ENCODE data around the gene DLD. TPM values are rescaled to one million over a fixed set of nuclear protein-coding genes. Genes with fewer than 3 reads are reported as not detected.

DLD gene
- total and polyA plus RNA-seq, 2 of the 8 experiments (the other 6 are each of a cell fraction or from before 2014, with no cell fraction given) = 63.7 to 88.5 TPM

Other genes with a start within 250 kb of the DLD start
- gene SLC26A4, start 230.4 kb upstream of the DLD start, total RNA-seq (2021; fragmentation: NEBNext Ultra II Directional; extraction: Animal tissue kit (Norgen Biotek cat#: 25700)) = 0.35 TPM in 1 of 2 replicates, not detected in the other
- 0.11 TPM in 1 of 2 replicates, not detected in the other for gene SLC26A4, start 230.4 kb upstream of the DLD start, polyA plus RNA-seq (2011; rRNA removed)
- gene CBLL1, start 147.0 kb upstream of the DLD start, total RNA-seq (2021; fragmentation: NEBNext Ultra II Directional; extraction: Animal tissue kit (Norgen Biotek cat#: 25700)) = 31.9 and 34.0 TPM in 2 replicates
- 23.5 and 27.0 TPM in 2 replicates for gene CBLL1, start 147.0 kb upstream of the DLD start, polyA plus RNA-seq (2011; rRNA removed)
- gene SLC26A3, start 88.0 kb upstream of the DLD start, total RNA-seq (2021; fragmentation: NEBNext Ultra II Directional; extraction: Animal tissue kit (Norgen Biotek cat#: 25700)) = not detected in 2 replicates
- gene SLC26A3, start 88.0 kb upstream of the DLD start, polyA plus RNA-seq (2011; rRNA removed) = not detected in 2 replicates
- gene LAMB1, start 112.0 kb downstream of the DLD start, total RNA-seq (2021; fragmentation: NEBNext Ultra II Directional; extraction: Animal tissue kit (Norgen Biotek cat#: 25700)) = 37.2 and 38.5 TPM in 2 replicates
- 31.9 and 61.6 TPM in 2 replicates for gene LAMB1, start 112.0 kb downstream of the DLD start, polyA plus RNA-seq (2011; rRNA removed)
- not detected in 2 replicates for gene LAMB4, start 239.2 kb downstream of the DLD start, total RNA-seq (2021; fragmentation: NEBNext Ultra II Directional; extraction: Animal tissue kit (Norgen Biotek cat#: 25700))
- gene LAMB4, start 239.2 kb downstream of the DLD start, polyA plus RNA-seq (2011; rRNA removed) = not detected in 2 replicates

Data from H1 (cell line).